Measurements from ENCODE around the gene PHB1. TPM values are rescaled to one million over a fixed set of nuclear protein-coding genes. Genes with fewer than 3 reads are reported as not detected.

The PHB1 gene
- total RNA-seq, 1 donor from 2014 or later = 128 TPM

DNA sequence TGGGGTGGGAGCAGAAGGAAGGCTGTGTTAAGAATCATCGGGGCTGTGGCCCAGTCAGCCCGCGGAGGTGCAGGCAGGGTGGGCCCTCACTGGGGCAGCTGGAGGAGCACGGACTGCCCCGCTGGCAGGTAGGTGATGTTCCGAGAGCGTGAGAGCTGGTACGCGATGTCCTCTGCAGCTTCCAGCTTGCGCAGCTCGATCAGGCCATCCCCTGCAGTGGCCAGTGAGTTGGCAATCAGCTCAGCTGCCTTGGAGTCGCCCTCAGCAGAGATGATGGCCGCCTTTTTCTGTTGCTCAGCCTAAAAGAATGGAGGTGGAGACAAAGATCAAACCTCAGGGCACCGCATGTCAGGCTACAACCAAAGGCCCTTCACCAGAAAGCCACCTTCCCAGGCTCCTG is 9.8 kb downstream of the PHB1 start:
- peaks cover 12% of the 10 kb centered on the region for H3K4me1 Mint-ChIP-seq (ENCODE audit: unreplicated experiment)
- peaks cover 48% of the 10 kb centered on the region for H3K36me3 Mint-ChIP-seq (ENCODE audit: unreplicated experiment)
- no peak for DNase-seq (ENCODE audit: extremely low spot score, unreplicated experiment)
- TF ChIP-seq, protein P1, sequence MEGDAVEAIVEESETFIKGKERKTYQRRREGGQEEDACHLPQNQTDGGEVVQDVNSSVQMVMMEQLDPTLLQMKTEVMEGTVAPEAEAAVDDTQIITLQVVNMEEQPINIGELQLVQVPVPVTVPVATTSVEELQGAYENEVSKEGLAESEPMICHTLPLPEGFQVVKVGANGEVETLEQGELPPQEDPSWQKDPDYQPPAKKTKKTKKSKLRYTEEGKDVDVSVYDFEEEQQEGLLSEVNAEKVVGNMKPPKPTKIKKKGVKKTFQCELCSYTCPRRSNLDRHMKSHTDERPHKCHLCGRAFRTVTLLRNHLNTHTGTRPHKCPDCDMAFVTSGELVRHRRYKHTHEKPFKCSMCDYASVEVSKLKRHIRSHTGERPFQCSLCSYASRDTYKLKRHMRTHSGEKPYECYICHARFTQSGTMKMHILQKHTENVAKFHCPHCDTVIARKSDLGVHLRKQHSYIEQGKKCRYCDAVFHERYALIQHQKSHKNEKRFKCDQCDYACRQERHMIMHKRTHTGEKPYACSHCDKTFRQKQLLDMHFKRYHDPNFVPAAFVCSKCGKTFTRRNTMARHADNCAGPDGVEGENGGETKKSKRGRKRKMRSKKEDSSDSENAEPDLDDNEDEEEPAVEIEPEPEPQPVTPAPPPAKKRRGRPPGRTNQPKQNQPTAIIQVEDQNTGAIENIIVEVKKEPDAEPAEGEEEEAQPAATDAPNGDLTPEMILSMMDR (IDR thresholded peaks at IDR 0.05) = no peak
- no peak overlapping the region for H3K27ac Mint-ChIP-seq (ENCODE audit: unreplicated experiment)
- H3K9me3 Mint-ChIP-seq (ENCODE audit: unreplicated experiment) = no peaks in the 10 kb centered on the region
- no peaks in the 10 kb centered on the region for H3K27me3 Mint-ChIP-seq (ENCODE audit: unreplicated experiment)
- no peak overlapping the region for H3K4me3 Mint-ChIP-seq (ENCODE audit: unreplicated experiment)

DNA sequence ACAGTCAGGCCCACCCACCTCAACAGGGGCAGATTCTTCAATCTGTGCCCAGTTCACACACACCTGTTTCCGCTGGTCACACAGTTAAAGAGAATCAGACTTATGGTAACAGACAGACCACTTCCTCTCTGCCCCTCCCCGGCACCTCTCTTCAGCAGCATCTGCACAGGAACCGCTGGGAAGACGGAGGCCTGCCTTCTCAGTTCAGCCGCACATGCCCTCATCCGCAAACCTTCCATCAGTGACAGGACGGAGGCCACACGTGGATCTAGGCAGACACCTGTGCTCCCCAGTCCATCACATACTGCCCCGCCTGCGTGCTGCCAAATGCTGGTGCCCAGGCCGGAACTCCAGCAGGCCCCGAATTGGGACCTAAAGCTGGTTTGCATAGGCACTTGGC is 10.3 kb downstream of the PHB1 start:
- Mint-ChIP-seq H3K36me3 (ENCODE audit: unreplicated experiment) (peaks cover 48% of the 10 kb centered on the region), H3K27me3 (ENCODE audit: unreplicated experiment) (no peaks in the 10 kb centered on the region), H3K4me3 (ENCODE audit: unreplicated experiment) (no peak overlapping the region), H3K27ac (ENCODE audit: unreplicated experiment) (no peak overlapping the region), H3K4me1 (ENCODE audit: unreplicated experiment) (peaks cover 12% of the 10 kb centered on the region), H3K9me3 (ENCODE audit: unreplicated experiment) (no peaks in the 10 kb centered on the region)
- no peak for DNase-seq (ENCODE audit: extremely low spot score, unreplicated experiment)
- TF ChIP-seq, protein P1 (IDR thresholded peaks at IDR 0.05) = no peak

- DNase-seq (ENCODE audit: extremely low spot score, unreplicated experiment) = no peak
- Mint-ChIP-seq H3K36me3 (ENCODE audit: unreplicated experiment) (peaks cover 41% of the 10 kb centered on the region), H3K4me3 (ENCODE audit: unreplicated experiment) (no peak overlapping the region), H3K27me3 (ENCODE audit: unreplicated experiment) (no peaks in the 10 kb centered on the region), H3K4me1 (ENCODE audit: unreplicated experiment) (peaks cover 12% of the 10 kb centered on the region), H3K27ac (ENCODE audit: unreplicated experiment) (no peak overlapping the region), H3K9me3 (ENCODE audit: unreplicated experiment) (no peaks in the 10 kb centered on the region)
- TF ChIP-seq, protein P1 (IDR thresholded peaks at IDR 0.05) = no peak
These were observed 11.0 kb downstream of the PHB1 start for GRCh38 chr17:49403514-49404289.

DNA sequence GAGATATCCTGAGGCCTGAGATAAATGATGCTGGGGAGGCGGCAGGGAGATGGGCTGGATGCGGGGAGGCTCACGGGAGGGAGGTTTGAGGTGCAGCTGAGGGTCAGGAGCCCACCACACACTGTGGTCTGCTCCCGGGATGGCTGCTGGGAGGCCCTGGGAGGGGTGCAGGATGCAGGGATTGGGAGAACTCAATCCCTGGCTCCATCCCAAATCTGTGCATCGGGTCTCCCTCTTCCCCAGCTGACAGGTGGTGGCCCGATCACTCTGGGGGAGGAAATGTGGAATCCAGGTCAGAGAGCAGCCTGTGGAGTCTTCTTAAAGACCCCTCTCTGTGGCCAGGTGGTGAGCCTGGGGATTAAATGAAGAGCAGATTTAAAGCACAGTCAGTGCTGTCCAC is 12.0 kb downstream of the PHB1 start:
- no peak for DNase-seq (ENCODE audit: extremely low spot score, unreplicated experiment)
- Mint-ChIP-seq H3K4me1 (ENCODE audit: unreplicated experiment) (peaks cover 2% of the 10 kb centered on the region), H3K4me3 (ENCODE audit: unreplicated experiment) (no peak overlapping the region), H3K9me3 (ENCODE audit: unreplicated experiment) (no peaks in the 10 kb centered on the region), H3K36me3 (ENCODE audit: unreplicated experiment) (peaks cover 33% of the 10 kb centered on the region), H3K27me3 (ENCODE audit: unreplicated experiment) (no peaks in the 10 kb centered on the region), H3K27ac (ENCODE audit: unreplicated experiment) (no peak overlapping the region)
- TF ChIP-seq, protein P1 (IDR thresholded peaks at IDR 0.05) = no peak

DNA sequence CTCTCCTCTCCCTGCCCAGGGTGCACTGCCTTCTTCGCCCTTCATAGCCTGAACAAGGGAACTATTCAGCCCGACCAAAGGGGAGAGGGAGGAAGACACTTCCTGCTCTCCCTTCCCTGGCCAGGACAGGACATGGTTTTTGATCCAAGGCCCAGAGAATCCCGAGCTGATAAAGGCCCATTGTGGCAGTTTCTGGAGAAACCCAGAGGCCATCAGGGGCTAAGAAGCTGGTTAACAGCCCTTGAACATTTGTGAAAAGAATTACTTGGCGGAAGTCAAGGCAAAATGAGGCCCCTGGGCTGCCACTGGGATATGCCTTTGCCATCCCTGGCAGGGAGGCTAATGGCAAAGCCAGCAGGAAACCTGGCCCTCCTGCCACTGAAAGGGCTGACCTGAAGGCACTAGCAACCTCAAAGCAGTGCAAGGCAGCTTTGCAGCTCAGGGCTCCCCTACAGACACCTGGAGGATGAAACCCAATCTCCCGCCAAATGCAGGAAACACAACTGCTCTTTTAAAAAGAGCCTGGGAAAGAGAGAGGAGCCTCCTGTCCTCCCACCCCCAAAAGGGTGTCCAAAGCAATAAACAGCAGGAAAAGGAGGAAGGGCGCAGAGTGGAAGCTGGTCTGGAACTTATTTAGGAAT is 12.6 kb downstream of the PHB1 start:
- H3K4me3 Mint-ChIP-seq (ENCODE audit: unreplicated experiment) = no peak overlapping the region
- H3K36me3 Mint-ChIP-seq (ENCODE audit: unreplicated experiment) = peaks cover 31% of the 10 kb centered on the region
- DNase-seq (ENCODE audit: extremely low spot score, unreplicated experiment) = no peak
- H3K27ac Mint-ChIP-seq (ENCODE audit: unreplicated experiment) = no peak overlapping the region
- no peaks in the 10 kb centered on the region for H3K27me3 Mint-ChIP-seq (ENCODE audit: unreplicated experiment)
- TF ChIP-seq, protein P1 (IDR thresholded peaks at IDR 0.05) = no peak
- H3K9me3 Mint-ChIP-seq (ENCODE audit: unreplicated experiment) = no peaks in the 10 kb centered on the region
- no peaks in the 10 kb centered on the region for H3K4me1 Mint-ChIP-seq (ENCODE audit: unreplicated experiment)
